ENCODE data around the gene PARP11. TPM values are rescaled to one million over a fixed set of nuclear protein-coding genes. Genes with fewer than 3 reads are reported as not detected.

Gene PARP11
- polyA plus RNA-seq, 2 donors, result 1.6 to 2.1 TPM

DNA sequence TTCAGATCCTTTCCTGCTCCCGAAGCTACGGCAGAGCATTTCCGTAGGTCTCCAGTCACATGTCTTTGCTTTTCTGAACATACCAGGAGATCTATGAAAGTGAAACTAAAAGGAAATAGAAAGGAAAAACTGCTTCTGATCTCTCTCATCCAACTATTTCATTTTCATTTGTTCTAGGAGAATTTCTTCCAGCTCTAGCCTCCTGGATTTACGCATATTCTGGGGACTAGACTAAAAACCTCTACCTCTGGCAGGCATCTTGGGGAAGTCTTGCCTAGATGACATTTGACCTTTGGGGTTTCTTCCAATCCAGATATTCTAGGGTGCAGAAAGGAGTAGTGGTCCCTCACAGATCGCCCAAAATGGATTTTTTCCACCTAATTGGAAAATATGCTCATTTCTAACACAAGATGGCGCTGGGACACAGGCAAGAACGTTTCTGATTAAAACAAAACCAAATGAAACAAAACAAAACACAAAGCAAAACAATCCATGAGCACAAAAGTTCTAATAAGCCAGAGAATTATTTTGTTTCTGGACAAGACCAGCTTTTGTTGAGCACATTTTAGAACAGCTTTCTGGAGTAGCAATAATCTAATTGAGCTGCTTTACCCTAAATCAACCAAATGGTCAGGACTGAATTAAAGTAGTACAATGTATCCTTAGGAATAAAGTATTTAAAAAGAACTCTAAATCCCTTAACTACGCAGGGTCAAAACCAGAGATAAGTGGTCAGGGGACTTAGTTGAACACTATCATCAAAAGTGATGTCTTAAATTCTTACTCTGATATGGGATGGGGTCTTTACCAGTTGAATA is 12.3 kb upstream of the PARP11 start:
- no peaks in the 10 kb centered on the region for H3K36me3 ChIP-seq (ENCODE audit: control insufficient read depth in 2 of 2, insufficient read depth in 2 of 2, low read length in 1 of 2)
- peak overlapping the region in 1 of 2 donors; percentile 14 for H3K4me3 ChIP-seq (ENCODE audit: low read depth in 1 of 2, low read length in 2 of 2)
- peak overlapping the region in 1 of 2 donors; percentile 56 for H3K27ac ChIP-seq (ENCODE audit: low read depth in 2 of 2, low read length in 1 of 2)
- H3K4me1 ChIP-seq (ENCODE audit: control insufficient read depth in 2 of 2, insufficient read depth in 2 of 2, low read length in 1 of 2), result no peaks in the 10 kb centered on the region
- 34 to 37% methylated on average over 8 of the region's 8 CpGs for WGBS, 2 donors
- H3K9me3 ChIP-seq (ENCODE audit: control insufficient read depth in 2 of 2, insufficient read depth in 1 of 2, low read depth in 1 of 2, low read length in 1 of 2), result no peaks in the 10 kb centered on the region
- no peaks in the 10 kb centered on the region for H3K27me3 ChIP-seq (ENCODE audit: control insufficient read depth in 1 of 2, insufficient read depth in 2 of 2, low read length in 2 of 2)

DNA sequence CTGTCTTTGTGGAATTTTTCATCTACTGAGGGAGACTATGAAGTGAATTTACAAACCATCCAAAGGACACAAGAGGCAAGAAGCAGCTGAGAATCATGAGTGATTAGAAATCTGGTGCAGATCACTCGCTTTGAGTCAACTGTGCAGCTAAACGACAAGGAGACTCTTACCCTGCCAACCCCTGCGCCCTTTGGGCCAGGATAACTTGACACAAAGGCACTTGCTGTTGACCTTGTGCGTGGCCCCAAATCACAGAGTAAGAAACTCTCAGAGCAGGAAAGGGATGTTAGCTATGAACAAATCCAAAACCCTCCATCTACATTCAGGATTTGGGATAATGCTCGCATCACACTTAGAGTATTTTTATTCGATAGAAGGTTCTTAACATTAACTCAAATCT is 11.5 kb upstream of the PARP11 start:
- no peaks in the 10 kb centered on the region for H3K4me1 ChIP-seq (ENCODE audit: control insufficient read depth in 2 of 2, insufficient read depth in 2 of 2, low read length in 1 of 2)
- H3K27ac ChIP-seq (ENCODE audit: low read depth in 2 of 2, low read length in 1 of 2), result no peak overlapping the region
- no peak overlapping the region for H3K4me3 ChIP-seq (ENCODE audit: low read depth in 1 of 2, low read length in 2 of 2)
- no peaks in the 10 kb centered on the region for H3K27me3 ChIP-seq (ENCODE audit: control insufficient read depth in 1 of 2, insufficient read depth in 2 of 2, low read length in 2 of 2)
- H3K9me3 ChIP-seq (ENCODE audit: control insufficient read depth in 2 of 2, insufficient read depth in 1 of 2, low read depth in 1 of 2, low read length in 1 of 2), result no peaks in the 10 kb centered on the region
- WGBS, 2 donors, result 73 to 75% methylated on average over 6 of the region's 6 CpGs
- no peaks in the 10 kb centered on the region for H3K36me3 ChIP-seq (ENCODE audit: control insufficient read depth in 2 of 2, insufficient read depth in 2 of 2, low read length in 1 of 2)

DNA sequence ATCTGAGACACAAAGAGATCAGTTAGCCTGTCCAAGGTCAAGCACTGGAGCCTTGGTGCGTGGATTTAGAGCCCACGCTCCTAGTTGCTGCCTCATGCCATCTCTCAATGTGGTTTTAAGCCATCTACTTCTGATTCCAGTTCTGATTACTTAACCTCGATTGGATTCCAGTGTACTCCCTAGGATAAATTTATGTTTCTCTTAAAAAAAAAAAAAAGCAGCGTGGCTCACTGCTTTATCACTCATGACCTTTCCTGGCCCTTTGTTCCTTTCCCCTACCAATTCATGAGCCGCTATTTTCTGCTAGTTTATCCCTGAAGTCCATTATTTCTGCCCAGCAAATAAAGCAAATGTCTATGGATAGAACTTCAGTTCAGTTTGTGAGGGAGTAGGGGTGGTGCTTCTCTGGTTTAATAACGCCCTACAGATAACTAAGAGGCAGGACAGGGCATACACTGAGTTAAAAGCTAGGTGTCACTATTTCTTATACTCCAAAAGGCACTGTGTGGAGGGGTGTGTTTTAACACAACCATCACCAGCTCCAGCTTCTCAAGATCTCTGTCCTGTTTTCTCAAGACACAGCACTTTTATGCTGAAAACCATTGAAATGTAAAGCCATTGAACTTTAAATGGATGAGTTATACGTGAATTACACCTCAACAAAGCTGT is 9.8 kb upstream of the PARP11 start:
- H3K4me1 ChIP-seq (ENCODE audit: control insufficient read depth in 2 of 2, insufficient read depth in 2 of 2, low read length in 1 of 2), result no peaks in the 10 kb centered on the region
- WGBS, 2 donors, result 38 to 42% methylated on average over 7 of the region's 7 CpGs
- no peak overlapping the region for H3K4me3 ChIP-seq (ENCODE audit: low read depth in 1 of 2, low read length in 2 of 2)
- no peaks in the 10 kb centered on the region for H3K36me3 ChIP-seq (ENCODE audit: control insufficient read depth in 2 of 2, insufficient read depth in 2 of 2, low read length in 1 of 2)
- no peak overlapping the region for H3K27ac ChIP-seq (ENCODE audit: low read depth in 2 of 2, low read length in 1 of 2)
- H3K9me3 ChIP-seq (ENCODE audit: control insufficient read depth in 2 of 2, insufficient read depth in 1 of 2, low read depth in 1 of 2, low read length in 1 of 2), result no peaks in the 10 kb centered on the region
- no peaks in the 10 kb centered on the region for H3K27me3 ChIP-seq (ENCODE audit: control insufficient read depth in 1 of 2, insufficient read depth in 2 of 2, low read length in 2 of 2)

DNA sequence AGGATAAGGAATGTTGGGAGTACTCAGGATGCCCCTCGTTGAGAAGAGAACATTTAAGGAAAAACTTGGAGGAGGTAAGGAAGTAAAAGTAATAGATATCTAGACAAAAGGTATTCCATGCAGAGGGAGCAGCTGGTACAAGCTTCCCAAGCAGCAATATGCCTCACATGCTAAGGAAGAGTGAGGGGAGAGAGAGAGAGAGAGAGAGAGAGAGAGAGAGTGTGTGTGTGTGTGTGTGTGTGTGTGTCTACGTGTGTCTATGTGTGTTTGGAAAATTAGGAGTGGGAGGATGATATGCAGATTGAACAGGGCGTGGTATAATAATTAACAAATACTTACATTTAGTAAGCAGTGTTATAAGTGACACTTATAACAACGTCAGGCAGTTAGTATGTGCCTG is 9.2 kb upstream of the PARP11 start:
- H3K4me3 ChIP-seq (ENCODE audit: low read depth in 1 of 2, low read length in 2 of 2), result no peak overlapping the region
- no peaks in the 10 kb centered on the region for H3K27me3 ChIP-seq (ENCODE audit: control insufficient read depth in 1 of 2, insufficient read depth in 2 of 2, low read length in 2 of 2)
- H3K4me1 ChIP-seq (ENCODE audit: control insufficient read depth in 2 of 2, insufficient read depth in 2 of 2, low read length in 1 of 2), result no peaks in the 10 kb centered on the region
- no peaks in the 10 kb centered on the region for H3K36me3 ChIP-seq (ENCODE audit: control insufficient read depth in 2 of 2, insufficient read depth in 2 of 2, low read length in 1 of 2)
- no peak overlapping the region for H3K27ac ChIP-seq (ENCODE audit: low read depth in 2 of 2, low read length in 1 of 2)
- 58 to 67% methylated on average over 4 of the region's 4 CpGs for WGBS, 2 donors
- no peaks in the 10 kb centered on the region for H3K9me3 ChIP-seq (ENCODE audit: control insufficient read depth in 2 of 2, insufficient read depth in 1 of 2, low read depth in 1 of 2, low read length in 1 of 2)

DNA sequence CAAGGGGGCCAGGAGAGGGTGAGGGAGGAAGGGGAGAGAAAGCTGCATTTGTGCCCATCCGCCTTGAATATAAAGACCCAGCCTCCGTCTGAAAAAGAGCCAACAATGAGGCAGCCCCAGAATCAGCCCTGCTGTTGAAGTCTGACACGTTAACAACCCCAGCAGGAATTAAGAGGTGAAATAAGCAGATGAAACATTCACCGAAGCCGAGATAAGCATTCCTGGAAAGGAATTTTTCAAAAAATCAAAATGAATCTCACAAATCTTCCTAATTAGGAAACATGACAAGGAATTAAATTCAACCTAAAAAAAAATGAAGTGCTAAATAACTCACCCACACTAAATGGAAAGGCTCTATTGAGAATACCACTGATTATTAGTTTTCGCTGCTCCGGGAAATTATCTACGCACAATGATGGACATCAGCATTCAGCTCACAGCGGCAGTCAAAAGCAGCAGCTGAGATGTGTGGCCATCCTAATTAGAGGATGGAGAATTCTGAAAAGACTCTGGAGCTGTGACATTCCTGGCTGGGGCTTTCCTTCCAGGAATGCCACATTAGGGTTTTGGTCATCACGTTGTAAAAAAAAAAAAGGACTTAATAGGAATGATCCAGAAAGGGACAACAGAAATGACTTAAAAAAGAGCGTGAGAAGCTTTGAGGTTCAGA is 8.2 kb upstream of the PARP11 start:
- no peak overlapping the region for H3K27ac ChIP-seq (ENCODE audit: low read depth in 2 of 2, low read length in 1 of 2)
- no peaks in the 10 kb centered on the region for H3K9me3 ChIP-seq (ENCODE audit: control insufficient read depth in 2 of 2, insufficient read depth in 1 of 2, low read depth in 1 of 2, low read length in 1 of 2)

DNA sequence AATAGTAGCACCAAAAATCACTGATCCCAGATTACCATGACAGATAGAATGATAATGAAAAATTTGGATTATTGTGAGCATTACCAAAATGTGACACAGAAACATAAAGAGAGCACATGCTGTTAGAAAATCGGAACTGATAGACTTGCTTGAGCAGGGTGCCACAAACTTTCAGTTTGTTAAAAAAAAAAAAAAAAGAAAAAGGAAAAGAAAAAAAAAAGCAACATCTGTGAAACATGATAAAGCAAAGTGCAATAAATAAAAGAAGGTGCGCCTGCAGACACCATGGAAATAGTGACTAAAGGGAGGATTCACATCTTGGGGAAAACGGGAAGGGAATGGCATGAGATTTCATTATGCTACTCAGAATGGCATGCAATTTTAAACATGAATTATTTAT is 6.6 kb upstream of the PARP11 start:
- Histone ChIP-seq H3K27ac (ENCODE audit: low read depth in 2 of 2, low read length in 1 of 2) (no peak overlapping the region), H3K4me3 (ENCODE audit: low read depth in 1 of 2, low read length in 2 of 2) (no peak overlapping the region), H3K36me3 (ENCODE audit: control insufficient read depth in 2 of 2, insufficient read depth in 2 of 2, low read length in 1 of 2) (no peaks in the 10 kb centered on the region), H3K9me3 (ENCODE audit: control insufficient read depth in 2 of 2, insufficient read depth in 1 of 2, low read depth in 1 of 2, low read length in 1 of 2) (no peaks in the 10 kb centered on the region), H3K4me1 (ENCODE audit: control insufficient read depth in 2 of 2, insufficient read depth in 2 of 2, low read length in 1 of 2) (no peaks in the 10 kb centered on the region), H3K27me3 (ENCODE audit: control insufficient read depth in 1 of 2, insufficient read depth in 2 of 2, low read length in 2 of 2) (no peaks in the 10 kb centered on the region)
- 81 to 89% methylated on average over 3 of the region's 3 CpGs for WGBS, 2 donors

More for the DNA sequence above, 8.2 kb upstream of the PARP11 start:
- WGBS, 2 donors, result 72 to 73% methylated on average over 11 of the region's 11 CpGs
- no peaks in the 10 kb centered on the region for H3K36me3 ChIP-seq (ENCODE audit: control insufficient read depth in 2 of 2, insufficient read depth in 2 of 2, low read length in 1 of 2)
- no peak overlapping the region for H3K4me3 ChIP-seq (ENCODE audit: low read depth in 1 of 2, low read length in 2 of 2)
- H3K27me3 ChIP-seq (ENCODE audit: control insufficient read depth in 1 of 2, insufficient read depth in 2 of 2, low read length in 2 of 2), result no peaks in the 10 kb centered on the region
- H3K4me1 ChIP-seq (ENCODE audit: control insufficient read depth in 2 of 2, insufficient read depth in 2 of 2, low read length in 1 of 2), result no peaks in the 10 kb centered on the region

DNA sequence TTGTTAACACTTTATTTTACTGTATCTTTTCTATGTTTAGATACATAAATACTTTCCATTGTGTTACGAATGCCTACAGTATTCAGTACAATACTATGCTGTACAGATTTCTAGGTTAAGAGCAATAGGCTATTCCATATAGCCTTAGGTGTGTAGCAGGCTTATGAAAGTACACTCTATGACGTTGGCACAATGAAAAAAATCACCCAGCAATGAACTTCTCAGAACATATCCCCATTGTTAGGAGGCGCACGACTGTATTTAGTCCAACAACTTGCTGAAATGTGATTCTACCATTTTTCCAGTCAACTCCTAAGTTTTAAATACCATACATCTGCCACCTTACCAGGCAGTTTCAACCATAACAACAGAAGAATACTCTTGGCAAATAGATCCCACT is 1.8 kb downstream of the PARP11 start:
- WGBS, 2 donors, result 75 to 76% methylated on average over 4 of the region's 4 CpGs

DNA sequence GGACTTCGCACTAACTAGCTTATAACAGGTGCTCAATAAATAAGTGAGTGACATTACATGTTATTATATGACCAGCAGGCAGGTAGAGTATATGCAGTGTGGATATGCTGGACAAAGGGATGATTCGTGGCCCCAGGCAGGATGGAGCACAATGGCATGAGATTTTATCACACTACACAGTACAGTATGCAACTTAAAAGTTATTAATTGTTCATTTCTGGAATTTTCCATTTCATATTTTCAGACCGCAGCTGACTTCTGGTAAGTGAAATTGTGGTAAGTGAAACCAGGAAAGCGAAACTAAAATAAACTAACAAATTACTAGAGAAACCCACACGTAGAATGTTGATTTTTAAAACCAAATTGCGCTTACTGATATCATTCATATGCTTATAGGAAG is 3.3 kb downstream of the PARP11 start:
- no peak overlapping the region for H3K27ac ChIP-seq (ENCODE audit: low read depth in 2 of 2, low read length in 1 of 2)
- H3K9me3 ChIP-seq (ENCODE audit: control insufficient read depth in 2 of 2, insufficient read depth in 1 of 2, low read depth in 1 of 2, low read length in 1 of 2), result no peaks in the 10 kb centered on the region
- no peaks in the 10 kb centered on the region for H3K27me3 ChIP-seq (ENCODE audit: control insufficient read depth in 1 of 2, insufficient read depth in 2 of 2, low read length in 2 of 2)
- H3K36me3 ChIP-seq (ENCODE audit: control insufficient read depth in 2 of 2, insufficient read depth in 2 of 2, low read length in 1 of 2), result no peaks in the 10 kb centered on the region
- peaks cover 0 to 2% of the 10 kb centered on the region in 2 donors for H3K4me1 ChIP-seq (ENCODE audit: control insufficient read depth in 2 of 2, insufficient read depth in 2 of 2, low read length in 1 of 2)
- WGBS, 2 donors, result 60 to 68% methylated on average over 6 of the region's 6 CpGs
- H3K4me3 ChIP-seq (ENCODE audit: low read depth in 1 of 2, low read length in 2 of 2), result peak overlapping the region in 1 of 2 donors; percentile 14

More for the DNA sequence above, 1.8 kb downstream of the PARP11 start:
- H3K9me3 ChIP-seq (ENCODE audit: control insufficient read depth in 2 of 2, insufficient read depth in 1 of 2, low read depth in 1 of 2, low read length in 1 of 2), result no peaks in the 10 kb centered on the region
- H3K27ac ChIP-seq (ENCODE audit: low read depth in 2 of 2, low read length in 1 of 2), result no peak overlapping the region
- H3K4me1 ChIP-seq (ENCODE audit: control insufficient read depth in 2 of 2, insufficient read depth in 2 of 2, low read length in 1 of 2), result peaks cover 0 to 2% of the 10 kb centered on the region in 2 donors
- H3K4me3 ChIP-seq (ENCODE audit: low read depth in 1 of 2, low read length in 2 of 2), result peak overlapping the region in 1 of 2 donors; percentile 86
- H3K27me3 ChIP-seq (ENCODE audit: control insufficient read depth in 1 of 2, insufficient read depth in 2 of 2, low read length in 2 of 2), result no peaks in the 10 kb centered on the region
- no peaks in the 10 kb centered on the region for H3K36me3 ChIP-seq (ENCODE audit: control insufficient read depth in 2 of 2, insufficient read depth in 2 of 2, low read length in 1 of 2)

DNA sequence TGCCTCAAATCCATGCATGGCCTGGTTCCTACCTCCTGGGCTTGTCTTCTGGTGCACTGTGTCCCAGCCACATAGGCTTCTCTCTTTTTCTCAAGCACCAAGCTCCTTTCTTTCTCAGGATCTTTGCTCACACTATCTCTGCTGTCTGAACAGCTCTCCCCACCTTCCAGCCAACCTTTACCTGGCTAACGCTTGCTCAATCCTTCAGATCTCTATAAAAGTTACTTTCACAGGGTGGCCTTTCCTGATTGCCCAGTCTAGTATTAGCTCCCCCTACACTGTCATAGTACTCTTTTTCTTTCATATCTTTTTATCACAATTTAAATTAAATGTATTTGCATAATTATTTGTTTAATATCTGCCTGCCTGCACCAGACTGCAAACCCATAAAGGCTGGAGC is 3.8 kb downstream of the PARP11 start:
- H3K36me3 ChIP-seq (ENCODE audit: control insufficient read depth in 2 of 2, insufficient read depth in 2 of 2, low read length in 1 of 2), result no peaks in the 10 kb centered on the region
- 93 to 95% methylated on average over 1 of the region's 1 CpG for WGBS, 2 donors
- no peaks in the 10 kb centered on the region for H3K9me3 ChIP-seq (ENCODE audit: control insufficient read depth in 2 of 2, insufficient read depth in 1 of 2, low read depth in 1 of 2, low read length in 1 of 2)
- H3K27ac ChIP-seq (ENCODE audit: low read depth in 2 of 2, low read length in 1 of 2), result no peak overlapping the region
- peak overlapping the region in 1 of 2 donors; percentile 14 for H3K4me3 ChIP-seq (ENCODE audit: low read depth in 1 of 2, low read length in 2 of 2)
- H3K27me3 ChIP-seq (ENCODE audit: control insufficient read depth in 1 of 2, insufficient read depth in 2 of 2, low read length in 2 of 2), result no peaks in the 10 kb centered on the region
- H3K4me1 ChIP-seq (ENCODE audit: control insufficient read depth in 2 of 2, insufficient read depth in 2 of 2, low read length in 1 of 2), result peaks cover 0 to 2% of the 10 kb centered on the region in 2 donors

Data from esophagus (tissue), 2 donors.